ENCODE data around the gene PACSIN2.

PACSIN2 gene

DNA sequence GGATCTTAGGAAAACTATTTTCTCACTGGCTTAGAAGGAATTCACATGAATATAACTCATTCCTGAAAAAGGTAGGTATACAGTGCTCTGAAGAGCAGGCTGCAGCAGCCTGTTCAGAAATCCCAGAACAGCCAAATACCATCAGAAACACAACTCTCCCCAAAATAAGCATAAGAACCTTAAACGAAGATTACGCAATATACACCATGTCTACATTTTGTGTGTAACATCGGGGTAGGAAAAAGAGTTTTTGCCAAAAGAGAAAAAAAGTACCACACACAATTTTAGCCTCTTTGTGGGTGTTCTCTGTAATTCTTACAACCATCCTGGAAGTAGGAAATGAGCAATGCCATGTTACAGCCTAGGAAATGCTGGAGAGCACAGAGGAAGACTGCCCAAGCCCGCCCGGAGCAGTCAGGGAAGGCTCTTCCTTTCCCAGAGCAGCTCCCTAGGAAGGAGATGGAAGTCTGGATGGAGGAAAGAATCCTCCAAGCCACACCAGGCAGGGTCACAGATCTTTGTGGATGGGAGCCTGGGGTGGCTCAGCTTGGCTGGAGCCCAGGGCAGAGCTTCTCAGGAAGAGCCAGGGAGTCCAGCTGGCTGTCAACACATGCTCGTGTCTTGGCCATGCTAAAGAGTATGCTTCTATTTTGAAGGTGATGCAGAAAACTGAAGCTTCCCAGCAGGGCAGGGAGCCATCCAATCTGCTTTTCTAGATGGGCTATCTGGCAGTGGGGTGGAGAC, 108.2 kb downstream of the PACSIN2 start:
- TF ChIP-seq, protein P1, sequence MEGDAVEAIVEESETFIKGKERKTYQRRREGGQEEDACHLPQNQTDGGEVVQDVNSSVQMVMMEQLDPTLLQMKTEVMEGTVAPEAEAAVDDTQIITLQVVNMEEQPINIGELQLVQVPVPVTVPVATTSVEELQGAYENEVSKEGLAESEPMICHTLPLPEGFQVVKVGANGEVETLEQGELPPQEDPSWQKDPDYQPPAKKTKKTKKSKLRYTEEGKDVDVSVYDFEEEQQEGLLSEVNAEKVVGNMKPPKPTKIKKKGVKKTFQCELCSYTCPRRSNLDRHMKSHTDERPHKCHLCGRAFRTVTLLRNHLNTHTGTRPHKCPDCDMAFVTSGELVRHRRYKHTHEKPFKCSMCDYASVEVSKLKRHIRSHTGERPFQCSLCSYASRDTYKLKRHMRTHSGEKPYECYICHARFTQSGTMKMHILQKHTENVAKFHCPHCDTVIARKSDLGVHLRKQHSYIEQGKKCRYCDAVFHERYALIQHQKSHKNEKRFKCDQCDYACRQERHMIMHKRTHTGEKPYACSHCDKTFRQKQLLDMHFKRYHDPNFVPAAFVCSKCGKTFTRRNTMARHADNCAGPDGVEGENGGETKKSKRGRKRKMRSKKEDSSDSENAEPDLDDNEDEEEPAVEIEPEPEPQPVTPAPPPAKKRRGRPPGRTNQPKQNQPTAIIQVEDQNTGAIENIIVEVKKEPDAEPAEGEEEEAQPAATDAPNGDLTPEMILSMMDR (IDR thresholded peaks at IDR 0.05; ENCODE audit: low read depth, low read length) = no peak
- H3K4me3 ChIP-seq (ENCODE audit: low read depth, low read length) = no peak overlapping the region

DNA sequence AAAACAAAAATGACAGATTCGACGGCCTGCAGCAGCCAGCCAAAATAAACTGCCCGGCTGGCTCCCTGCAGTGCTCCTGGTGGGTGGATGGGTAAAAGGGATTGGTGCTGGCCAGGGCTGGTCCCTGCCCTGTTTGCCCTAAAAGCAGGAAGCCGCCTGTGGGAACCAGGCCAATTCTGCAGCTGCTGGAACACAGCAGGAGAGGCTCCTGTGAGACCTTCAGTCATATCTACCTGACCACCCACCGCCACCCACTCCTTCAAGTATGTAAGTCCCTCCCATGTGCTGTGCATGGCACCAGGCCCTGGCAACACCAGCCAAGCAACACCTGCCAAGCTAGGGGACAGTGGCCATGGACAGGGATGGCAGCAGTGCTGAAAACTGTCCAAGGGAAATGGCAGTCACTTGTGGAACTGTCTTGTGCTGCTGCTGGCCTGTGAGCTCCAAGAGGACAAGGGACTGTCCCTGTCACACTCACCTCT, 109.2 kb downstream of the PACSIN2 start:
- no peak overlapping the region for H3K4me3 ChIP-seq (ENCODE audit: low read depth, low read length)
- TF ChIP-seq, protein P1 (IDR thresholded peaks at IDR 0.05; ENCODE audit: low read depth, low read length) = no peak

DNA sequence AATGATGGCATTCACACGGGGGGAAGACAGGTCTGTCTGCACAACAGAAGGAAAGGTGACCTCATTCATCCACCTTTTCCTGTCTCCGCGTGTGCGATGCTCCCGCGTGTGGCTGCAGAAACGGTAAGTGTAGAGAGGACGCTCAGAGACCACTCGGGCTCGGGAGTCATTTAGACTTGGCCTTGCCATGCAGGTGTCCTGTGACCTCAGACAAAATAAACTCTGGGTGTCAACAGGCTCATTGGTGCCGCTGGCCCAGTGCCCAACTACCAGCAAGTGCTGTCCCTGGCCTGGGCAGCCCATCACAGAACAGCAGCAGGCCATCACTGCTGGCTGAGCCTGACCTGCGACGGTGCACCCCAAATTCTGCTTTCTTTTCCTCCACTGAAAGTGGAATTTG, 109.7 kb downstream of the PACSIN2 start:
- TF ChIP-seq, protein P1 (IDR thresholded peaks at IDR 0.05; ENCODE audit: low read depth, low read length) = no peak
- no peak overlapping the region for H3K4me3 ChIP-seq (ENCODE audit: low read depth, low read length)

DNA sequence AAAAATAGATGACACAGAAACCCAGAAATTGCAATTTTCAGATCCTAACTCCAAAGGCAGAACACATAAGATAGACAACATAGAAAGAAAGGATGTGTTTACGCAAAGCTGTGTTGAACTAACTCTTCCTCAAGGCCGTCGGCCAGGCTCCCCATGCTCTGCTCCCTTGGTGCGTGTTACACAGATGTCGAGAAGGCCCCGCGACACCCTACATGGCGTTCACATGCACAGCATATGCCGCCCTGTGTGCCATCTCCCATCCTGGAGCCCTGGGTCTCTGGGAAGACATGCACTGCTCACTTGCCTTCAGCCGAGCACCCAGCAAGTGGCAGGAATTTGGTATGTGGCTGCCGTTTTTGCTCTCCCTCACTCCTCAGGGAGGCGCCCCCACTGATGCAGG, 110.9 kb downstream of the PACSIN2 start:
- TF ChIP-seq, protein P1 (IDR thresholded peaks at IDR 0.05; ENCODE audit: low read depth, low read length) = no peak

DNA sequence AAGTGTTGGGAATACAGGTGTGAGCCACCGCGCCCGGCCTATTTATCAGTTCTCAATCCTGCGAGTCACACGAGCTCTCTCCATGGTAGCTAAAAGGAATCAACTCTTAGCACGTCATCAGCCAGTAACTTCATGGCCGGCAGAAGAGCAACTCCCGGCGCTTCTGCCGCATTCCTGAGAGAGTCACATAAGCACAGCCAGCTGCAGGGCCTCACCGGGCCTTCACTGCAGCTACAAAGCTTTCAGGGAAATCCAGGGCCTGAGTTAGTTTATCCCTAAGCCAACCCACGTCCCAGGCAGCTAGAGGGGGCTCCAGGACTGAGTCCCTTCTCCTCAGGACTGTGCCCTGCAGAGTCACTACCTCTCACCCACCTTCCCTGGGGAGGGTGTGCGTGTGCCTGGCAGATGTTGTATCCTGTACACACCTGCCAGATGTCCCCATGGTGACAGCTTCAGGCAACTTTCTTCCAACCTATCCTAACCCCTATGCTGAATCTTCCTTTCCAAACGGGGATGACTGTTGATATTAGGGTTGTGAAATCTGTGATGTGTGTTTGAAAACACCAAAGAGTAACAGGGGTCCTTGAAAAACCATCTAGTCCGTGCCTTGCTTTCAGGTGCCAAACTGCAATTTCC, 112.0 kb downstream of the PACSIN2 start:
- no peak overlapping the region for H3K4me3 ChIP-seq (ENCODE audit: low read depth, low read length)
- TF ChIP-seq, protein P1 (IDR thresholded peaks at IDR 0.05; ENCODE audit: low read depth, low read length) = peak; percentile 21; the same call in 1 of the 2 replicates

More for the DNA sequence above, 110.9 kb downstream of the PACSIN2 start:
- H3K4me3 ChIP-seq (ENCODE audit: low read depth, low read length) = no peak overlapping the region

DNA sequence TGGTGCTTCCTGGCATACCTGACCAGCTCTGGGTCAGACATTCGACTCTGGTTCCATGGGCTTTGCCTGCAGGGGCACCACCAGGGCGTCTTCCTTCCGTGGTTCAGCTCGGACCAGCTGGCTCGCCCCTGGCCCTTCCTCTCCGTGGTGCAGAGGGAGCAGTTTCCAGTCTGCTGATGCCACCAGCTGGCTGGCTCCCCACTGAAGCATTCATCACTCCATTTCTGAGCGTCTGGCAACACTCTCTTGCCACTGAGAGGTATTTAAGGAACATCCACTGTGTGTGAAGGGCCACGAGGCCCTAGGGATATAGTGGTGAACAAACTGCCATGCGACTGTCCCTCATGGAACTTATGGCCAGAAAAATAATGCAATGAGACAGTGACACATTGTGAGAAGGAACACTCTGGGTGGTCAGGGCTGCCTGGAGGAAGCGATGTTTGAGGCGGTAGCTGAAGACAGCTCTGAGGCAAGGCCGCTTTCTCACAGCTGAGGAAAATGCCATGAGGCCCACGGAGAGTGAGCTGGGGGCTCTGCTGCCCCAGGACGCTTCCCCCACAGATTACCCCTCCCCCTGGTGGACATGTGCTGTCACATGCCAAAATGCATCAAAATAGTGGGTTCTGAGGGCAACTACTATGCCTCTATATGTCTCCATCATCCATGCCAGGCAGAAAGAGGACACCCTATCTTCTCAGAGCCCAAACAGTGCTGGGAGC, 113.0 kb downstream of the PACSIN2 start:
- TF ChIP-seq, protein P1 (IDR thresholded peaks at IDR 0.05; ENCODE audit: low read depth, low read length) = no peak
- H3K4me3 ChIP-seq (ENCODE audit: low read depth, low read length) = no peak overlapping the region

Data from WI38 (cell line).